Measurements from ENCODE around the gene RBBP5. TPM values are rescaled to one million over a fixed set of nuclear protein-coding genes. Genes with fewer than 3 reads are reported as not detected.

RBBP5 gene
- total RNA-seq, 1 experiment from 2014 or later = 24.5 TPM

- H3K27ac ChIP-seq (ENCODE audit: low read depth, low read length) = no peak overlapping the region
- DNase-seq (ENCODE audit: low read depth, low spot score) = no peak
- ATAC-seq = no peak
- H4K20me1 ChIP-seq (ENCODE audit: insufficient read depth) = no peaks in the 10 kb centered on the region
- POLR2A ChIA-PET = no interaction called here
- no peak for TF ChIP-seq POLR2AphosphoS5 (IDR thresholded peaks at IDR 0.05; ENCODE audit: low read depth, low read length)
- no peak for TF ChIP-seq MAX (IDR thresholded peaks at IDR 0.05)
- TF ChIP-seq ZFX (IDR thresholded peaks at IDR 0.05) = no peak
- TF ChIP-seq CEBPB (IDR thresholded peaks at IDR 0.05; ENCODE audit: low read depth) = no peak
- TF ChIP-seq EGR1 (IDR thresholded peaks at IDR 0.05; ENCODE audit: low read depth) = no peak
- no peak for TF ChIP-seq ZNF274 (IDR thresholded peaks at IDR 0.05; ENCODE audit: low read depth, low read length)
- no peak for TF ChIP-seq YY1 (IDR thresholded peaks at IDR 0.05; ENCODE audit: extremely low read depth, insufficient replicate concordance, low read depth, low read length)
- TF ChIP-seq CTCF (IDR thresholded peaks at IDR 0.05 in 2 of 3, conservative IDR thresholded peaks at IDR 0.05 in 1 of 3; ENCODE audit: borderline replicate concordance in 1 of 3, insufficient read depth in 1 of 3, low read depth in 2 of 3, low read length in 2 of 3) = no peak
- TF ChIP-seq ELF1 (IDR thresholded peaks at IDR 0.05; ENCODE audit: borderline replicate concordance, low read depth) = no peak
- no peak for TF ChIP-seq JUND (IDR thresholded peaks at IDR 0.05)
- no peak for TF ChIP-seq FOSL1 (IDR thresholded peaks at IDR 0.05; ENCODE audit: low read depth)
- TF ChIP-seq EZH2phosphoT487 (IDR thresholded peaks at IDR 0.05; ENCODE audit: borderline replicate concordance) = no peak
- TF ChIP-seq, protein P1, sequence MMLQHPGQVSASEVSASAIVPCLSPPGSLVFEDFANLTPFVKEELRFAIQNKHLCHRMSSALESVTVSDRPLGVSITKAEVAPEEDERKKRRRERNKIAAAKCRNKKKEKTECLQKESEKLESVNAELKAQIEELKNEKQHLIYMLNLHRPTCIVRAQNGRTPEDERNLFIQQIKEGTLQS (IDR thresholded peaks at IDR 0.05) = no peak
- no peak for TF ChIP-seq RAD21 (IDR thresholded peaks at IDR 0.05; ENCODE audit: low read depth)
- RAD21 ChIA-PET (ENCODE audit: low non-redundant PET in 1 of 2, low total read pairs in 2 of 2, uncharacterized antibody in 2 of 2, unreplicated experiment in 2 of 2) = no interaction called here
- no peak overlapping the region for H3K4me3 ChIP-seq (replicated peaks in 1 of 2; ENCODE audit: low read depth in 1 of 2, low read length in 2 of 2)
- BruUV-seq (replicated peaks) = no TSS peak
- H3K27me3 ChIP-seq (ENCODE audit: insufficient read depth, low read length) = no peaks in the 10 kb centered on the region
- H3K4me2 ChIP-seq (ENCODE audit: low read length) = no peak overlapping the region
- CTCF ChIA-PET = no interaction called here
- H3K4me1 ChIP-seq (ENCODE audit: control insufficient read depth in 1 of 2, insufficient read depth in 2 of 2, low read length in 2 of 2) = no peaks in the 10 kb centered on the region
- H3K79me2 ChIP-seq (ENCODE audit: insufficient read depth, low read length) = no peaks in the 10 kb centered on the region
- no peaks in the 10 kb centered on the region for H3K9me2 ChIP-seq (ENCODE audit: insufficient read depth)
- H3K36me3 ChIP-seq (ENCODE audit: control insufficient read depth in 1 of 2, insufficient read depth in 2 of 2, low read length in 2 of 2) = no peaks in the 10 kb centered on the region
- H3K9ac ChIP-seq (ENCODE audit: low read length) = no peak overlapping the region
- intact Hi-C loops (cut with micrococcal nuclease) = no loop called here
- H2AFZ ChIP-seq (ENCODE audit: low read depth, low read length, poor library complexity, severe bottlenecking) = no peak overlapping the region
- no peaks in the 10 kb centered on the region for H3K9me3 ChIP-seq (ENCODE audit: control insufficient read depth in 1 of 2, insufficient read depth in 1 of 2, low read depth in 1 of 2, low read length in 2 of 2)
These were observed 43.9 kb downstream of the RBBP5 start for GRCh38 chr1:205077934-205078311.

Measured in HCT116 (cell line).